Neural cell (in vitro differentiated cells): ENCODE measurements around the gene TIGD4.

Source experiments
- CTCF ChIP-seq: fragments of 450-650 bp; IDR thresholded peaks from 2 replicates; pipeline ENCODE4 v1.5.1; 2014; ENCODE audit warnings: antibody characterized with exemption, mild to moderate bottlenecking, moderate library complexity; ENCODE audit not compliant: poor library complexity, severe bottlenecking
- EP300 ChIP-seq: fragments of 450-650 bp; conservative IDR thresholded peaks from 2 replicates; pipeline ENCODE4 v1.6.1; 2014; ENCODE audit warnings: antibody characterized with exemption, mild to moderate bottlenecking, moderate library complexity; ENCODE audit not compliant: poor library complexity, severe bottlenecking

GRCh38 chr4:152817331-152817730, 37.8 kb upstream of the TIGD4 start:
- no peak for TF ChIP-seq CTCF
- TF ChIP-seq EP300 = no peak
